Right cardiac atrium (tissue), 5 donors: Measurements from ENCODE around the gene NPFF. TPM values are rescaled to one million over a fixed set of nuclear protein-coding genes. Genes with fewer than 3 reads are reported as not detected.
A peak's percentile ranks its signal among the peaks of the same experiment; 100 is the strongest.

ENCODE experiments used
- ATAC-seq, 2 donors: fragments of 200-7000 bp; cut with Tn5 transposase; one replicate each; pipeline versions ENCODE4 v1.8.0 to v1.9.1; 2020; ENCODE audit warnings: moderate library complexity in 2 of 2, mild to moderate bottlenecking in 1 of 2
- DNase-seq, 3 donors: peaks; one replicate each; pipeline ENCODE4 v3.0.0-alpha.2; 2020
- H3K27ac ChIP-seq: one replicate; pipeline ENCODE4 v1.5.1; 2013; ENCODE audit warnings: mild to moderate bottlenecking, low read length, control low read depth, moderate library complexity
- H3K27me3 ChIP-seq: one replicate; pipeline ENCODE4 v1.6.1; 2013; ENCODE audit not compliant: control insufficient read depth, insufficient read depth
- H3K4me1 ChIP-seq: one replicate; pipeline ENCODE4 v1.6.1; 2013; ENCODE audit warnings: low read length; ENCODE audit not compliant: control insufficient read depth, insufficient read depth
- H3K4me3 ChIP-seq: one replicate; pipeline ENCODE4 v1.5.1; 2013; ENCODE audit warnings: low read length, control low read depth
- H3K9me3 ChIP-seq: one replicate; pipeline ENCODE4 v1.6.1; 2013; ENCODE audit warnings: low read length; ENCODE audit not compliant: control insufficient read depth
- WGBS: extraction: QIAGEN DNeasy Blood & Tissue Kit; methylation state at CpG from one replicate; pipeline ENCODE4 v1.1.7; 2013; 5-methylcytosine and 5-hydroxymethylcytosine counted together
- intact Hi-C, 4 donors: fragments of 100-400 bp; cut with DNase I; formaldehyde crosslinking; loops; one replicate each; pipeline versions ENCODE4 v1.11.0 to v1.14.0; 2022 to 2023
- polyA plus RNA-seq: library from polyadenylated mRNA; stranded (reverse); fragments of 200-250 nt; gene quantifications from one replicate; pipeline ENCODE4 v1.2.3, GENCODE V29; 2013
- total RNA-seq, 4 donors: library from RNA; stranded (reverse); fragmentation: NEBNext Ultra II Directional; extraction: Animal tissue kit (Norgen Biotek cat#: 25700); gene quantifications; one replicate each; pipeline ENCODE4 v1.2.1, GENCODE V29; 2021
- donor health status: healthy with polysubstance abuse.
- donor health status: DM: no; HTN: yes; CAD: no.
- donor health status: DM: no; HTN: no; CAD: no.
- donor health status: DM: no; HTN: yes; CAD: no; lungs with severe emphysema.
- donor health status: DM: yes; HTN: yes; CAD: no.

The NPFF gene
- total and polyA plus RNA-seq, 5 donors = not detected

DNA sequence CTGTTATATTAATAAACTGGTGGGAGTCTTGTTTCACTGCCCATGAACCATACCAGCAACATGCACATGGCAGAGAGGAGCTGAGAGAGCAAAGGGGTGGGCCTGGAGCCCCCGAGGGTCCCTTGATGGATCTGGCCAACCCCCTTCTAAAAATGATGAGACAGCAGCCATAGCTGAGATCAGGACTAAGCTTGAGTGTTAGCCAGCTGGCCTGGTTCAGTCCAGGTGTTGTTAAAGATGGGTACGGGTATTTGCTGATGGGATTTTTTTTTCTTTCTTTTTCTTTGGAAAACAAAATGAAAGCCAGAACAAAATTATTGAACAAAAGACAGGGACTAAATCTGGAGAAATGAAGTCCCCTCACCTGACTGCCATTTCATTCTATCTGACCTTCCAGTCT, 39.4 kb downstream of the NPFF start:
- H3K4me3 ChIP-seq = no peak overlapping the region
- WGBS = 73% methylated on average over 2 of the region's 2 CpGs
- intact Hi-C loops = loop anchor here in 1 of 4 donors (2.0 kb wide), 1 partner anchor 13 kb away; no protein-coding TSS in a partner anchor
- H3K27me3 ChIP-seq = no peaks in the 10 kb centered on the region
- DNase-seq (no peak), ATAC-seq (no peak)
- H3K4me1 ChIP-seq = peaks cover 2% of the 10 kb centered on the region
- no peaks in the 10 kb centered on the region for H3K9me3 ChIP-seq
- H3K27ac ChIP-seq = no peak overlapping the region

DNA sequence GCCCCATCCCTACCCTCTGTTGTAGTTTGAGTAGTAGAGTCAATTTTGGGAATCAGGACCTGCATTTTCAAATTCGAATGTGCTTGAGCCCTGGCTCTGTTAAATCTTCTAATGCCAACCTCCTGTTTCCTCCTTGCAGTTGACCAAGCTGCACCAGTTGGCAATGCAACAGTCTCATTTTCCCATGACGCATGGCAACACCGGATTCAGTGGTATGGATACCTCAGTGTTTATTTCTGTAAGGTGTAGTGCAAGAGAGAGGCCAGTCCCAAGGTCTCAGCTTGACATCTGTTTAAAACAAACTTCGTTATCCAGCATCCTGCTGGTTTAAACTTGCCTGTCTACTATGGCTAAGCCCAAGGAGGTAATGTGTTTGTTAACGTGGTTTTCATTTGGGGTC, 40.2 kb downstream of the NPFF start:
- H3K27me3 ChIP-seq = no peaks in the 10 kb centered on the region
- H3K4me1 ChIP-seq = peaks cover 3% of the 10 kb centered on the region
- ATAC-seq (no peak), DNase-seq (no peak)
- intact Hi-C loops = no loop called here
- H3K27ac ChIP-seq = no peak overlapping the region
- no peaks in the 10 kb centered on the region for H3K9me3 ChIP-seq
- H3K4me3 ChIP-seq = no peak overlapping the region
- 69% methylated on average over 5 of the region's 5 CpGs for WGBS

DNA sequence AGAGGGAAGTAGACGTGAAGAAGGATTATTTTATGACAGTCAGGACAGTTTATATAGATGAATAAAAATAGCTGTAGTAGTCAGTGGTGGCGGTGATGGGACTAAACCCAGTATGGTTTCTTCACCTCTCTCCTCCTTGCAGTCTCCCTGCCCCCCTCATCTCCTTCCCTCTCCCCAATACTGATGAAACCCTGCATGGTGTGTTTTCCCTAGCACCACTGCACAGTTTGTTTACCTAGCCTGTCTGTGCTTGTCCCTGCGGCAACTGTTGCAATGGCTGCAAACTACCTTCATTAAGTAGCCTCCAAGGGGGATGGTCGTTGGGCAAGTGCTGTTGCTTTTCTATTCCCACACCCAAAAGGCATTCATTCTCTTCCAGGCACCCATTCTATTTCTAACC, 40.6 kb downstream of the NPFF start:
- no peak for DNase-seq
- 63% methylated on average over 4 of the region's 4 CpGs for WGBS
- no peaks in the 10 kb centered on the region for H3K9me3 ChIP-seq
- no peak overlapping the region for H3K4me3 ChIP-seq
- no peaks in the 10 kb centered on the region for H3K27me3 ChIP-seq
- intact Hi-C loops = no loop called here
- no peak overlapping the region for H3K27ac ChIP-seq
- ATAC-seq = no peak
- H3K4me1 ChIP-seq = peaks cover 3% of the 10 kb centered on the region

DNA sequence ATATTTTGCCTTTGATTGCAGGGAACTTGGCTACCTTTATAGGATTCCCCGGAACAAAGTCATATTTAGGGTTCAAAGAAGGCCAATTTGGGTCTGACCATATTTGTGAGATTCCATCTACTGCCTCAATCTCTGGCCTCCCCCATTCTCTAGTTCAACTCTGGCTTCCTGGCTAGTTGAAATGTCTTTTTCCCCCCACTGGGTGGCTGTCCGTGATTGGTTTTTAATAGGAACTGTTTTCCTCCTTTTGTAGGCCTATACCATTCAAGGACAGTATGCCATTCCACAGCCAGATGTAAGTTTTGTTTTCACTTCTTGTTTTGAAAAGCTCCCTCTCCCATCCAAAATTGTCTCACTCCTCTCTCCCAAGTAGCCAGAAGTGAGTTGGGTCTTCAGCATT, 41.6 kb downstream of the NPFF start:
- 50% methylated on average over 2 of the region's 2 CpGs for WGBS
- no peak for ATAC-seq
- Histone ChIP-seq H3K9me3 (no peaks in the 10 kb centered on the region), H3K4me3 (no peak overlapping the region), H3K27ac (peak overlapping the region; percentile 2), H3K4me1 (peaks cover 3% of the 10 kb centered on the region), H3K27me3 (no peaks in the 10 kb centered on the region)
- intact Hi-C loops = no loop called here
- no peak for DNase-seq

DNA sequence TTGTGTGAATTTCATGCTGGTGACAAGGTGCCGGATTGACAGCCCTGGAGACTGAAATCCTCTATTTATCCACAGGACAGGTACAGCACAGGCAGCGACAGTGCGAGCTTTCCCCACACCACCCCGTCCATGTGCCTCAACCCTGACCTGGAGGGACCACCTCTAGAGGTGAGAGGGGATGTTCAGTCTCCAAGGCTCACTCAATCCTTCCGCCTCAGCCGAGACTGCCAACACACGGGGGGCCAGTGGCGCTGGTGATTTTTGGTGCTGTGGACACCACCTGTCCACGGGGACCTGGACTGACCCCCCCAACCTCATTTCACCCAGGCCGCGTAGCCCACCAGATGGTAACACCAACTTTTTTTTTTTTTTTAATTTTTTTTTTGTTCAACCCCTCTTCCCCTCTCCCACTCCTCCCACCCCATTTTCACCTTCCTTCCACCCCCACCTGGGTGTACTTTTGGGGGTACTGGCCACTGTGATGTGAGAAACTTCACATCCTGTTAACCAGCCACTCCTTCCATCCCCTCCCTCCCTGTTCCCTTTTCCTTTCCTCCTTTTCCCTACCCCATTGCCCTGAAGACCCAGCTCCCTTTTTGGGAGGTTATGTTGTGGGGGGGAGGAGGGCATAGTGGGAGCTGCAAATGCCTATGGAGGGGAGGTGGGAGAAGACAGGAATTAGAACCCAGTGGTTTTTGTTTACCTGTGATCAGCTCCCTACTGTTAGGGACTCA, 42.4 kb downstream of the NPFF start:
- no peak overlapping the region for H3K4me3 ChIP-seq
- intact Hi-C loops = no loop called here
- no peaks in the 10 kb centered on the region for H3K27me3 ChIP-seq
- peaks cover 3% of the 10 kb centered on the region for H3K4me1 ChIP-seq
- no peak overlapping the region for H3K27ac ChIP-seq
- no peaks in the 10 kb centered on the region for H3K9me3 ChIP-seq
- ATAC-seq (peak in 1 of 2 donors; percentile 10), DNase-seq (no peak)
- WGBS = 90% methylated on average over 11 of the region's 11 CpGs

DNA sequence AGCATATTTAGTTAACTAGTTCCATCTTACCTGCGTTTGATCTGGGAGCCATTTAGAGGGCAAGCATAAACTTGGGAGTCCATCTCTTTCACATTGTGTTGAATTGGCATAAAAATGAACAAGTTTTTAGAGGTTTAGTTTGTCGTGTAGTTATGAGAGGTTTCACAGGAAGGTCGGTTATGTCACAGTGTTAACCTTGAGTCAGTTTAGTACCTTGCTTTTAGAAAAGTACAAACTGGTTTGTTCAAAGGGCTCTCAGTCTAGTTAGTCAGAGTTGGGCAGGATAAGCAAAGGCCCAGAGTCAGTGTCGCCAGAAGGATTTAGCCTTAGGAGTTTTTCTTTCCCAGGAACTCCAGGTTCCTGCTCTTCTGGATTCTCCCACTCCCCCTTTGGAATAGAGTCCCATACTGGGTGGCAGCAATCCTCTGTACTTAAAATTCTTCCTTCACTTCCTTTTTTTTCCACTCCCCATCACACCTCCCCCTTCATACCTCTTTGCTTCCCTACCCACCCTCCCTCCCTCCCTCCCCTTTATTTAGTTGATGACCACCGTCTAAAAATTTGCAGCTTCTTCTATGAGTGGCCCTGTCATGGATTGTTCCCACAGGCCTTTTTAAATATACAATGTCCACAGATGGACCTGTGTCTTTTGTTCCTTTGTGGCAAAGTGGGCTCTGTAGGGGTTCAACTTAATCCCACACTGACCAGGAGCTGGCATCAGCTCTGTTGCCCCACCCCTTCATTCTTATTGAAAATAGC, 43.3 kb downstream of the NPFF start:
- ATAC-seq = no peak
- intact Hi-C loops = no loop called here
- Histone ChIP-seq H3K27ac (peak overlapping the region; percentile 8), H3K4me1 (peaks cover 3% of the 10 kb centered on the region), H3K4me3 (no peak overlapping the region), H3K27me3 (no peaks in the 10 kb centered on the region), H3K9me3 (no peaks in the 10 kb centered on the region)
- no peak for DNase-seq
- 52% methylated on average over 5 of the region's 5 CpGs for WGBS

DNA sequence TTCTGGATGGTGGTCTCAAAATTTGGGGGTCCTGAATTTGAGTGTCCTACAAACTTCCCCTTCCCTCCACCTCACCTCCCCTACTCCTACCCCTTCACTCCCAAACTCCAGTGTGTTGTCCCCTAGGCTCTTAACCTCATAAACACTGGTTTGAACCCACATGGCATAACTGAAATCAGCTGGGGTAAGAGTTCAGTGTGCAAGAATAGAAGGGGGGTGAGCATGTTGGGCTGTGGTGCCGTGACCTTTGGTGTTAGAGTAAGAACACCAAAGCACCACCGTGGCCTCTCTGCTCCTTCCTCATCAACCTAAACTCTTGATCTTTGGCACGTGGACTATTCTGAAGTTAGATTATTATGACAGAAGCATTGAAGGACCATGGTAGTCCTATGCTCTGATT, 44.3 kb downstream of the NPFF start:
- Histone ChIP-seq H3K9me3 (no peaks in the 10 kb centered on the region), H3K27ac (peak overlapping the region; percentile 48), H3K4me1 (peaks cover 3% of the 10 kb centered on the region), H3K27me3 (no peaks in the 10 kb centered on the region), H3K4me3 (no peak overlapping the region)
- WGBS = 61% methylated on average over 3 of the region's 3 CpGs
- ATAC-seq (no peak), DNase-seq (no peak)
- intact Hi-C loops = no loop called here

DNA sequence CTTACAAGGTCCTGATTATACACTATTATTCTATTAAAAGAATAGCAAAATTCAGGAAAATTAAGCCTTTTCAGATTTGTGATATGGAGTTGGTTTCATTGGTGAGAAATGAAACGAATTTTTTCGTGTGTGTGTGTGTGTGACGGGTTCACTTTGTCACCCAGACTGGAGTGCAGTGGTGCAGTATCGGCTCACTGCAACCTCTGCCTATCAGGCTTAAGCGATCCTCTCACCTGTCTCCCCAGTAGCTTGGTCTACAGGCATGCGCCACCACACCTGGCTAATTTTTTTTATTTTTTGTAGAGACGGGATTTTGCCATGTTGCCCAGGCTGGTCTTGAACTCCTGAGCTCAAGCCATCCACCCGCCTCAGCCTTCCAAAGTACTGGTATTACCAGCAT, 45.7 kb downstream of the NPFF start:
- Histone ChIP-seq H3K27me3 (no peaks in the 10 kb centered on the region), H3K27ac (peak overlapping the region; percentile 13), H3K4me3 (no peak overlapping the region), H3K9me3 (no peaks in the 10 kb centered on the region), H3K4me1 (peaks cover 3% of the 10 kb centered on the region)
- intact Hi-C loops = no loop called here
- no peak for DNase-seq
- ATAC-seq = no peak
- 73% methylated on average over 8 of the region's 8 CpGs for WGBS

DNA sequence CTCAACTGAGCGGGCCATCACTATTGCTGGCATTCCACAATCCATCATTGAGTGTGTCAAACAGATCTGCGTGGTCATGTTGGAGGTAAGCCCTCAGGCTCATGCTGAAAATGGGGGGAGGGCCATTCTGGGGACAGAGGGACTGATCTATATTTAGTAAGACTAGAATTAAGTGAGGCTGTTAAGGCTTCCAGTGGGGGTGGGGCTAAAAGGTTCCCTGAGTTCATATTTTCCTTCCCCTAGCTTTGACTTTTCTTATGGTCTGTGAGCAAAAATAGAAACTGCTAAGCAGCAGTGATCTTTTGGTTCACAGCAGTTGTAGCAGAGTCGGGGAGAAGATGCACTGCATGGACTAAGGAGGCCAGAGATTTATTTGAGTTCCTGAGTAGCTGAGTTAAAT, 46.2 kb downstream of the NPFF start:
- DNase-seq (no peak), ATAC-seq (peak; percentile 58 to 65)
- 57% methylated on average over 3 of the region's 3 CpGs for WGBS
- peak overlapping the region; percentile 67 for H3K27ac ChIP-seq
- H3K4me1 ChIP-seq = peaks cover 3% of the 10 kb centered on the region
- H3K4me3 ChIP-seq = no peak overlapping the region
- intact Hi-C loops = no loop called here
- no peaks in the 10 kb centered on the region for H3K9me3 ChIP-seq
- no peaks in the 10 kb centered on the region for H3K27me3 ChIP-seq

DNA sequence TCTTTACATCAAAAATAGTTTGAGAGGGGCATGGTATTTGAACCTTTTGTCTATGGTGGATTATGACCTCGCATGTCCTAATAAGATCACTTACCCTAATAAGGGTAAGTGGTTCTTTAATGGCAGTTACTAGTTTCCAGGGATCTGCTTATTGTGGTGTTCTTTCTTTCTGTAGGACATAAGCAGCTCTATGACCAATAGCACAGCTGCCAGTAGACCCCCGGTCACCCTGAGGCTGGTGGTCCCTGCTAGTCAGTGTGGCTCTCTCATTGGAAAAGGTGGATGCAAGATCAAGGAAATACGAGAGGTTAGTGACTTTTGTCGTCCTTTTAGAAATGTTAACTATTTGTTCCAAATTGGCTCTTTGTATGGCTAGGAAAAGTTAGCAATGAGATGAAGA, 48.2 kb downstream of the NPFF start:
- 65% methylated on average over 4 of the region's 4 CpGs for WGBS
- ATAC-seq (no peak), DNase-seq (no peak)
- H3K4me1 ChIP-seq = peaks cover 5% of the 10 kb centered on the region
- no peak overlapping the region for H3K27ac ChIP-seq
- intact Hi-C loops = loop anchor here in 1 of 4 donors (10.0 kb wide), 1 partner anchor 46 kb away; the partner anchor contains the start of genes NPFF and TARBP2
- H3K27me3 ChIP-seq = no peaks in the 10 kb centered on the region
- no peak overlapping the region for H3K4me3 ChIP-seq
- no peaks in the 10 kb centered on the region for H3K9me3 ChIP-seq
